Liver (tissue), 9 donors: ENCODE results near the gene RPTOR. TPM values are rescaled to one million over a fixed set of nuclear protein-coding genes. Genes with fewer than 3 reads are reported as not detected.

ENCODE experiments used
- DNase-seq: peaks from one replicate; pipeline ENCODE4 v3.0.0-alpha.2; 2017; ENCODE audit warnings: low spot score
- H3K27ac ChIP-seq, 2 donors: one replicate each; pipeline ENCODE4 v1.7.0; 2013; ENCODE audit warnings: inconsistent platforms in 2 of 2, low read length in 2 of 2, control low read depth in 1 of 2, low read depth in 1 of 2, mild to moderate bottlenecking in 1 of 2
- H3K27me3 ChIP-seq, 4 donors: one replicate each; pipeline versions ENCODE4 v1.6.1 to v1.7.0; 2013; ENCODE audit warnings: low read length in 3 of 4, inconsistent platforms in 1 of 4, mild to moderate bottlenecking in 1 of 4, moderate library complexity in 1 of 4; ENCODE audit not compliant: control insufficient read depth in 4 of 4, insufficient read depth in 4 of 4
- H3K36me3 ChIP-seq, 4 donors: one replicate each; pipeline versions ENCODE4 v1.6.1 to v1.7.0; 2013; ENCODE audit warnings: low read length in 3 of 4, mild to moderate bottlenecking in 3 of 4, low read depth in 1 of 4, moderate library complexity in 1 of 4; ENCODE audit not compliant: control insufficient read depth in 4 of 4, insufficient read depth in 3 of 4
- H3K4me1 ChIP-seq, 4 donors: one replicate each; pipeline versions ENCODE4 v1.6.1 to v1.7.0; 2013; ENCODE audit warnings: low read length in 3 of 4, mild to moderate bottlenecking in 3 of 4, moderate library complexity in 1 of 4; ENCODE audit not compliant: control insufficient read depth in 4 of 4, insufficient read depth in 4 of 4
- H3K4me3 ChIP-seq, 3 donors: one replicate each; pipeline versions ENCODE4 v1.6.1 to v1.7.0; 2013; ENCODE audit warnings: low read length in 3 of 3, control low read depth in 1 of 3, low read depth in 1 of 3, mild to moderate bottlenecking in 1 of 3
- H3K9ac ChIP-seq, 2 donors: one replicate each; pipeline ENCODE4 v1.7.0; 2013; ENCODE audit warnings: low read length in 2 of 2, mild to moderate bottlenecking in 2 of 2, moderate library complexity in 2 of 2, control low read depth in 1 of 2, low read depth in 1 of 2
- H3K9me3 ChIP-seq, 4 donors: one replicate each; pipeline versions ENCODE4 v1.6.1 to v1.7.0; 2013; ENCODE audit warnings: low read length in 3 of 4; ENCODE audit not compliant: control insufficient read depth in 4 of 4
- ATF3 ChIP-seq: IDR thresholded peaks from 2 replicates; pipeline ENCODE4 v1.6.1; 2016; ENCODE audit warnings: antibody characterized with exemption
- CTCF ChIP-seq: fragments of 150-350 bp; IDR thresholded peaks from 2 replicates; pipeline ENCODE4 v1.5.1; 2017; ENCODE audit warnings: improper control_type of control experiment, low read depth, low read length; ENCODE audit not compliant: missing input control
- EGR1 ChIP-seq, 2 donors: IDR thresholded peaks; 2 replicates each; pipeline ENCODE4 v1.6.1; 2016 to 2018; ENCODE audit warnings: antibody characterized with exemption in 2 of 2, low read depth in 2 of 2
- FOXA1 ChIP-seq: IDR thresholded peaks from 2 replicates; pipeline ENCODE4 v1.6.1; 2016; ENCODE audit warnings: antibody characterized with exemption
- FOXA2 ChIP-seq: IDR thresholded peaks from 2 replicates; pipeline ENCODE4 v1.6.1; 2016; ENCODE audit warnings: antibody characterized with exemption
- GABPA ChIP-seq, 2 donors: IDR thresholded peaks in 1 of 2; conservative IDR thresholded peaks in 1 of 2; 2 replicates each; pipeline ENCODE4 v1.6.1; 2016; ENCODE audit warnings: antibody characterized with exemption in 2 of 2, mild to moderate bottlenecking in 1 of 2, moderate library complexity in 1 of 2
- HNF4A ChIP-seq, 2 donors: conservative IDR thresholded peaks; 2 replicates each; pipeline ENCODE4 v1.6.1; 2016; ENCODE audit warnings: antibody characterized with exemption in 2 of 2, mild to moderate bottlenecking in 2 of 2
- HNF4G ChIP-seq: IDR thresholded peaks from 2 replicates; pipeline ENCODE4 v1.6.1; 2016; ENCODE audit warnings: antibody characterized with exemption
- JUND ChIP-seq, 2 donors: IDR thresholded peaks; 2 replicates each; pipeline ENCODE4 v1.6.1; 2016; ENCODE audit warnings: antibody characterized with exemption in 2 of 2
- MAX ChIP-seq: IDR thresholded peaks from 2 replicates; pipeline ENCODE4 v1.6.1; 2016; ENCODE audit warnings: antibody characterized with exemption
- NR2F2 ChIP-seq: IDR thresholded peaks from 2 replicates; pipeline ENCODE4 v1.6.1; 2016; ENCODE audit warnings: antibody characterized with exemption
- RAD21 ChIP-seq, 2 donors: IDR thresholded peaks; 2 replicates each; pipeline ENCODE4 v1.6.1; 2016; ENCODE audit warnings: antibody characterized with exemption in 2 of 2, mild to moderate bottlenecking in 2 of 2
- REST ChIP-seq: IDR thresholded peaks from 2 replicates; pipeline ENCODE4 v1.6.1; 2016; ENCODE audit warnings: antibody characterized with exemption, mild to moderate bottlenecking
- RXRA ChIP-seq, 2 donors: IDR thresholded peaks; 2 replicates each; pipeline ENCODE4 v1.6.1; 2017 to 2018; ENCODE audit warnings: antibody characterized with exemption in 2 of 2, mild to moderate bottlenecking in 1 of 2
- SP1 ChIP-seq: IDR thresholded peaks from 2 replicates; pipeline ENCODE4 v1.6.1; 2018; ENCODE audit warnings: antibody characterized with exemption, mild to moderate bottlenecking
- TAF1 ChIP-seq: conservative IDR thresholded peaks from 2 replicates; pipeline ENCODE4 v1.6.1; 2016; ENCODE audit warnings: antibody characterized with exemption, mild to moderate bottlenecking
- YY1 ChIP-seq: IDR thresholded peaks from 2 replicates; pipeline ENCODE4 v1.6.1; 2016; ENCODE audit warnings: antibody characterized with exemption, mild to moderate bottlenecking
- ZBTB33 ChIP-seq: IDR thresholded peaks from 2 replicates; pipeline ENCODE4 v1.6.1; 2016; ENCODE audit warnings: antibody characterized with exemption
- WGBS: extraction: QIAGEN DNeasy Blood & Tissue Kit; methylation state at CpG from one replicate; pipeline ENCODE4 v1.1.7; 2013; 5-methylcytosine and 5-hydroxymethylcytosine counted together
- polyA plus RNA-seq, 2 donors: library from polyadenylated mRNA; stranded (reverse) in 1 of 2; unstranded in 1 of 2; fragments of 200-250 nt in 1 of 2; fragments of >200 nt in 1 of 2; fragmentation: Nextera tagmentation in 1 of 2; extraction: Ambion mirVana in 1 of 2; gene quantifications; one replicate each; pipeline versions ENCODE4 v1.2.1 to v1.2.3, GENCODE V29; 2013 to 2015
- total RNA-seq, 2 donors: library from RNA; depleted of rRNA; stranded (reverse); fragments of >200 nt; gene quantifications; one replicate each; pipeline ENCODE4 v1.2.3, GENCODE V29; 2014
- donor health status: healthy.
- donor health status: healthy.
- donor health status: healthy.
- donor health status: healthy.
- donor health status: healthy.

The RPTOR gene
- total and polyA plus RNA-seq, 4 donors = 4.8 to 25.4 (median 11.6) TPM

- DNase-seq = no peak
- Histone ChIP-seq H3K4me1 (no peaks in the 10 kb centered on the region), H3K9me3 (no peaks in the 10 kb centered on the region), H3K27me3 (no peaks in the 10 kb centered on the region), H3K4me3 (no peak overlapping the region), H3K36me3 (peaks cover 0 to 2% (median 0%) of the 10 kb centered on the region in 4 donors), H3K27ac (no peak overlapping the region), H3K9ac (no peak overlapping the region)
- TF ChIP-seq GABPA (IDR thresholded peaks at IDR 0.05 in 1 of 2, conservative IDR thresholded peaks at IDR 0.05 in 1 of 2) = no peak
- TF ChIP-seq FOXA2 = no peak
- TF ChIP-seq FOXA1 = no peak
- 74% methylated on average over 23 of the region's 23 CpGs for WGBS
Measured at GRCh38 chr17:80819422-80820164, 275.0 kb downstream of the RPTOR start.

- DNase-seq = no peak
- TF ChIP-seq SP1 (no peak), HNF4A (conservative IDR thresholded peaks at IDR 0.05) (no peak), ATF3 (no peak), CTCF (no peak), RAD21 (IDR thresholded peaks at IDR 0.05) (no peak), REST (no peak), ZBTB33 (no peak), MAX (no peak), HNF4G (no peak), JUND (IDR thresholded peaks at IDR 0.05) (no peak), YY1 (no peak), GABPA (IDR thresholded peaks at IDR 0.05 in 1 of 2, conservative IDR thresholded peaks at IDR 0.05 in 1 of 2) (no peak), NR2F2 (no peak), RXRA (IDR thresholded peaks at IDR 0.05) (no peak), TAF1 (no peak), FOXA2 (no peak), EGR1 (IDR thresholded peaks at IDR 0.05; ENCODE audit: low read depth in 2 of 2) (no peak), FOXA1 (no peak)
- H3K4me1 ChIP-seq = no peaks in the 10 kb centered on the region
- no peak overlapping the region for H3K9ac ChIP-seq
- H3K4me3 ChIP-seq = no peak overlapping the region
- H3K36me3 ChIP-seq = peaks cover 0 to 2% (median under 1%) of the 10 kb centered on the region in 4 donors
- H3K27ac ChIP-seq = no peak overlapping the region
- no peaks in the 10 kb centered on the region for H3K27me3 ChIP-seq
- WGBS = 95% methylated on average over 13 of the region's 13 CpGs
- no peaks in the 10 kb centered on the region for H3K9me3 ChIP-seq
Measured at GRCh38 chr17:80820331-80820730, 275.7 kb downstream of the RPTOR start.
